HG03139 (cell line): ENCODE data around the gene RAB33A.

Experiments used
- ATAC-seq: cut with Tn5 transposase; IDR thresholded peaks from one replicate; pipeline ENCODE4 v1.9.1; 2021; ENCODE audit not compliant: unreplicated experiment

RAB33A gene

GRCh38 chrX:130172127-130172845 is 524 bp downstream of the RAB33A start:
- ATAC-seq, result no peak

GRCh38 chrX:130173190-130173895 is 1.6 kb downstream of the RAB33A start:
- peak; percentile 40 for ATAC-seq

GRCh38 chrX:130174045-130174704 is 2.4 kb downstream of the RAB33A start:
- no peak for ATAC-seq

- no peak for ATAC-seq
Measured at GRCh38 chrX:130174937-130175336, 3.2 kb downstream of the RAB33A start.

GRCh38 chrX:130176354-130176776 is 4.6 kb downstream of the RAB33A start:
- peak; percentile 75 for ATAC-seq

- no peak for ATAC-seq
Measured at GRCh38 chrX:130176942-130177341, 5.2 kb downstream of the RAB33A start.

GRCh38 chrX:130179170-130179569 is 7.4 kb downstream of the RAB33A start:
- no peak for ATAC-seq

GRCh38 chrX:130179579-130180215 is 7.9 kb downstream of the RAB33A start:
- no peak for ATAC-seq

GRCh38 chrX:130184168-130184567 is 12.4 kb downstream of the RAB33A start:
- ATAC-seq, result no peak

GRCh38 chrX:130184857-130185256 is 13.1 kb downstream of the RAB33A start:
- no peak for ATAC-seq

- ATAC-seq, result no peak
Measured at GRCh38 chrX:130186651-130187050, 14.9 kb downstream of the RAB33A start.

GRCh38 chrX:130190801-130191200 is 19.0 kb downstream of the RAB33A start:
- no peak for ATAC-seq

- no peak for ATAC-seq
Measured at GRCh38 chrX:130196466-130196865, 24.7 kb downstream of the RAB33A start.

GRCh38 chrX:130197464-130197863 is 25.7 kb downstream of the RAB33A start:
- ATAC-seq, result no peak

GRCh38 chrX:130204647-130205046 is 32.9 kb downstream of the RAB33A start:
- ATAC-seq, result no peak

- ATAC-seq, result no peak
Measured at GRCh38 chrX:130211415-130212186, 39.8 kb downstream of the RAB33A start.

GRCh38 chrX:130212371-130212770 is 40.6 kb downstream of the RAB33A start:
- no peak for ATAC-seq

GRCh38 chrX:130213376-130213775 is 41.6 kb downstream of the RAB33A start:
- no peak for ATAC-seq

GRCh38 chrX:130216320-130216719 is 44.6 kb downstream of the RAB33A start:
- ATAC-seq, result no peak

- no peak for ATAC-seq
Measured at GRCh38 chrX:130224810-130225209, 53.0 kb downstream of the RAB33A start.

GRCh38 chrX:130228871-130229270 is 57.1 kb downstream of the RAB33A start:
- no peak for ATAC-seq
